GM19395 (cell line): ENCODE data around the gene GRB7.

ENCODE experiments used
- ATAC-seq: cut with Tn5 transposase; IDR thresholded peaks from one replicate; pipeline ENCODE4 v1.9.1; 2021; ENCODE audit warnings: mild to moderate bottlenecking, moderate library complexity; ENCODE audit not compliant: unreplicated experiment

The GRB7 gene

DNA sequence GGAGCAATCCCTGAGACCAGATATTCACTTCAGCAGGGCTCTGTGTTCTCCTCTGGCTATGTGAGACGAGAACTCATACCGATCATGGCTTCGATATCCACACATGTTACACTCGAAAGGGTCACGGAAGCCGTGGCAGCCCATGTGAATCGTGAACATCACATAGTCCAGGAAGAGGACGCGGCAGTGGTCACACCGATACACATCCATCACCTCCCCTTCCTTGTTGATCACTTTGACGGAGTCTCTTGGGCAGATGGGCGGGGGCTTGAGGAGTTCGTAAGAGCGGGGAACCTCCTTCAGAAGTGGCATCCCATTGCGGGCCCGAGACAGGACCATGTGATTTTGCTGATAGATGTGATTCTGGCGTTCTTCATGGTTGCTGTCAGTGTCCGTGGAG lies 28.0 kb downstream of the GRB7 start:
- ATAC-seq: no peak

DNA sequence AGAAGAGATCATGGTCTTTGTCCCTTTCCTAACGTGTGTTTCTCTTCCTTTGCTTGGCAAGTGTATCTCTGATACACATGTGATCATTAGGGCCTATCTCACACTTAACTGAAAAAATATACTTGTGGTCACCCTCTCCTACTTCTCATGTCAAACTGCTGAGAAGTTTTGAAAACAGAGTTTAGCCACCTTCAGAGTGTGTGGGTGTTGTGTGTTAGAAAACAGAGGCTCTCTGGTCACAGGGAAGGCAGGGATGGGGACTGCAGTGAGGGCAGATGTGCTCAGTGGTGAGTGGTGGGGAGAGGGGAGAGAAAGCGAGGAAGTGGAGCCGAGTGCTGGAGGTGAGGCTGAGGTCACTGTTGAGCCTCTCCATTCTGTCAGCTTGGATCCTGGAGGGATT lies 29.4 kb downstream of the GRB7 start:
- no peak for ATAC-seq

DNA sequence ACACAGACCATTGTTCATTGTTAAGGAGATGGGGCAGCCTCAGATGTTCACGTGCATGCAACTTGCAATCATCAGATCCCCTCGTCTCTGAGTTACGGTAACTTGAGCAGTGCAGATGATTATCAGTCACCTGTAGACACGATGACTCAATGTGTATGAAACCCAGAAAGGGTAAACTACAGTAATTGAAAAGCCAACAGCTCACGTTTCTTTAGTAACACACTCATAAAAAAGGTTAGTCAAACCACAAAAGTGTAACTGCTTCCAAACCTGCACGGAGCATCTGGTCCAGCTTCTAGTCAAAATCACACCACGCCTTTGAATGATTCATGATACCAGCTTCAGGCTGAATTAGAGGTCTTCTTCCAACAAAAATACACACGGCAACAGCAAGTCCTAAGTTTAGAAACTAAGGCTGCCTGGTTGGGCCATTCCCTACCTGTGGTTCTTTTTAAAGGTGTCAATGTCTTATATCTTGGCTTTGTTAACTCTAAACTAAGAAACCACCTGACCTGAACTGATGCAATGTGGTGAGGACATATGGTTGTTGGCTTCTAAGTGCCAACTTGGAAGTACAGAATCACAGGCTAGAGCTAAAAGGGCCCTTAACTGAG lies 32.3 kb downstream of the GRB7 start:
- peak; percentile 68 for ATAC-seq

DNA sequence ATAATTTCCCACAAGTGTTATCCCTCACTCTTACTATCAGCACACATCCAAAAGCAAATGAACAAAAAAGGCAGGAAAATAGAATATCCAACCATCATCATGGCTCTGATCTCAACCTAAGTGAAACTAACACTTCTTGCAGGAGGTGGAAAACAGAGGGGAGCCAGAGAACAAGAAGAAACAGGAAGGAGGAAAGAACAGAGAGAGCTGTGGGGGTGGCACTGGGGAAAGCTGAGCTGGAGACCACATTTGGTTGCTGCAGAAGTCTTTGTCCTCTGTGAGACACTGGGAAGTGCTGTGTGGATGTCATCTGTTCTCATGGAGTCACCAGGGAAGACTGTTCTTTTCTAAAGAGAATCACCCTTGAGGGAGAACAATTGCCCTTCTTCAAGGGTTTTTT lies 34.7 kb downstream of the GRB7 start:
- no peak for ATAC-seq

DNA sequence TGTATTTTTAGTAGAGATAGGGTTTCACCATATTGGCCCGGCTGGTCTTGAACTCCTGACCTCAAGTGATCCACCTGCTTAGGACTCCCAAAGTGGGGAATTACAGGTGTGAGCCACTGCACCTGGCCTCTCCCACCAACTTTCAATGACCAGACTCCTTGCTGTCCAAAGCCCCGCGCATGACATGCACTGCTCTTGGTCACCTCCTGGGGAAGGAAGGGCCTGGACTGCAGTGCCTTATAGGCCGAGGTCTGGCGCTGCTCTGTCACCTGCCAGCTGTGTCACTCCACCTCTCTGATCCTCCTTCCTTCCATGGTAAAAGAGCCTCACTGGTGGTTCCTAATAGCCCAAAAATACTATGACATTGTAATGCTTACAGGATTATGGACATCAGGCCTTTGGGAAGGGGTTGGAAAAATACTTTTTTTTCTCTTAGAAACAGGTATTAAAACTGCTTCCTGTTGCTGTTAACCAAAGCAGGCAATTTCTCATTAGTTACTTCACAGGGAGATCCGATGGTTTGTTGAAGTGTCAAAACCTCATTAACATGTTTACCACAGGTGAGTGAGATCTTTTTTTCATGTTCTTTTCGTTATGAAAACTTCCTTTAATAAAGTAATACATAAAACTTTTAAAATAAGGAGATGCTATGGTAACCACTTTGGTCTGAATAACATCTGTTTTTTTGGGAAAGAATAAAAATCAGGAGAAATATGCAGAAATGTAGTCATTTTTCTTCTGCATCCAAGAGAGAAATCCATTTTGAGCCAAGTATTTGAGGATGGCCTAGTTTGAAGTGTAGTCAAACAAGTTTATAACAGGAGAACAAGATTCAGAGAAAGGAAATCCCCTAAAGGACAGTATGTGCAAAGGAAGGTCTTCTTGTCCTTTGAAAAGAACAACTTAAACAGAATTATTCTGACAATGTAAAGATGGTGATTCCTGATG lies 35.5 kb downstream of the GRB7 start:
- ATAC-seq: no peak

DNA sequence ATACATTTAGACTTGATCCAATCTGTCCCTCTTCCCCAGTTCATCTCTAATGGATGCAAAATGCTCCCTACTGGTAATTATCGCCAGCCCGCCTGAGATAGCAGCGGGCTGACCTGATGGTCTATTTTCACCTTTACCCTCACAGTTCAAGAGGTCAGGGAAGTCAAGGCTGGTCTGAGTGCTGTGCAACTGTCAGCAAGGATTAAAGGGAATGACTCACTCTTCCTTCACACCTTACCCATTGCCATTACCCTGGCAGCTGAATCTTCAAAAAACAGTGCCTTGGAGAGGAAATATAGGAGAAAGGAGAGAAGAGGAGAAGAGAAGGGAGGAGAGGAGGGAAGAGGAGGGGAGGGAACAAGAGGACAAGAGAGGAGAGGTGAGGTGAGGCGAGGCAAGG lies 36.3 kb downstream of the GRB7 start:
- ATAC-seq: no peak

DNA sequence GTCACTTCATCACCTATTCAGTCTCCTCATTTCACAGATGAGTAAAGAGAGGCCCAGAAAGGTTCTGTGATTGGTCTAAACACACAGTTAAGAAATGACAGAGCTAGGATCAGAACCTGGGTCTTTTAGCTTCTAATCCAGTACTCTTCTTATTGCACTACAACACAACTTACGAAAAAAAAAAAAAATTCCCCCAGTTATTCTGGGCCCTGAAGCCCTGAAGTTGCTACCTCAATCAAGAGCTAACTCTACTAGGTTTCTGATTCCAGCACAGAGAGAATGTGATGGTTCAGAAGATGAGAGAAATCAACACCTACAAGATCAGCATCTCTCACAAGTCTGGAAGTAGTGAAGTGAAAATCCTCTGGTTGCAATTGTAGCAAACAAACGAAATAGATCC lies 37.3 kb downstream of the GRB7 start:
- ATAC-seq: no peak

DNA sequence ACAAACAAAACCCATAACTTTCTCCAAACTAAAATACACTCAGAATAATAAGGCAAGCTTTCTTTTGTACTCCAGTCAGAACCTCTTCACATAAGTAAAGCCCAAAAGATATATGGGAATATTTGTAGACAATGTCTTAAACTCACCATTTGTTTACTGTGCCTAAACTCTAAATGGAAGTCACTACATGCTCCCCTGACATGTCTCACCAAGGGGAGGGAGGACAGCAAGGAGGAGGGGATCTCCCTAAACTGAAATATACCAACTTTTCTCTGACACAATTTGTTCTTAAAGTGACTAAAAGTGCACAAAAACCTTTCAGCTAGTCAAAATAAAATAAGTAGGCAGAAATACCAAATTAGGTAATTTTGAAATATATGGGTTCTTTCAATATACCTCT lies 38.5 kb downstream of the GRB7 start:
- no peak for ATAC-seq

DNA sequence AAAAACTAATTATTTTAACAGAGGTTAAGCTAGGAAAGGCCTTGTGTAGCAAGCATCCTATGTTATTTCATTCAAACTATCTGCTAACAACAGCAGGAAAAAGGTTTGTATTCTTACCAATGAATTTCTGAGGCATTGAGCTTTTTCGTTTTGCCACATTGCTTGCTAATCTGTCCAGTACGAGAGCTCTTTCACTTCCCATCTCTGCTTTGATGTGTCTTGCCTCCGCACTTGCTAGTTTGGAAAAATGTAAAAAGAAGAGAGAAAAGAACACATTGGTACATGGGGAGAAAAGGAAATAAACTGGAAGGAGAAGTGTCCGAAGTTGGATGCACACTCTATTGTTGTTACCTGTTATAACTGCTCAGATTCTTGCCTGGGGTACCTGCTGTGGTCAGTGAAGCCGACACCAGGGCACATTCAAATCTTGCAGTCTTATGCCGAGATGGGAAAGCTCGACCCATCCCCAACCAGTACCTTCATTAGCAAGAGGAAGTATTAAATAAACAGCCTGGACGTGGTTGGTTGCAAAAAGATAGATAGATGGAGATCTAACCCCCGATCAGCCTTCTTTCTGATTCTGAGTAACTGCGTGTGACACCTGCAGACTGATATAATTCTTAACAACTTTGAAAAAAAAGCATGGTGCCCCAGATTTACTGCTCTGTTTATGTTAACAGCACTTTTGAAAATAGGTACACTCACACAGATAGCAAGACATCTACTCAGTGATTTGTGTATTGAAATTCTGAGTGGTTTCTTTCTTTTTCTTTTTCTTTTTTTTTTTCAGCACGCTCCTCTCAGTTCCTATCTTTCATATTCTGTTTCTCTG lies 40.0 kb downstream of the GRB7 start:
- ATAC-seq: peak; percentile 63

DNA sequence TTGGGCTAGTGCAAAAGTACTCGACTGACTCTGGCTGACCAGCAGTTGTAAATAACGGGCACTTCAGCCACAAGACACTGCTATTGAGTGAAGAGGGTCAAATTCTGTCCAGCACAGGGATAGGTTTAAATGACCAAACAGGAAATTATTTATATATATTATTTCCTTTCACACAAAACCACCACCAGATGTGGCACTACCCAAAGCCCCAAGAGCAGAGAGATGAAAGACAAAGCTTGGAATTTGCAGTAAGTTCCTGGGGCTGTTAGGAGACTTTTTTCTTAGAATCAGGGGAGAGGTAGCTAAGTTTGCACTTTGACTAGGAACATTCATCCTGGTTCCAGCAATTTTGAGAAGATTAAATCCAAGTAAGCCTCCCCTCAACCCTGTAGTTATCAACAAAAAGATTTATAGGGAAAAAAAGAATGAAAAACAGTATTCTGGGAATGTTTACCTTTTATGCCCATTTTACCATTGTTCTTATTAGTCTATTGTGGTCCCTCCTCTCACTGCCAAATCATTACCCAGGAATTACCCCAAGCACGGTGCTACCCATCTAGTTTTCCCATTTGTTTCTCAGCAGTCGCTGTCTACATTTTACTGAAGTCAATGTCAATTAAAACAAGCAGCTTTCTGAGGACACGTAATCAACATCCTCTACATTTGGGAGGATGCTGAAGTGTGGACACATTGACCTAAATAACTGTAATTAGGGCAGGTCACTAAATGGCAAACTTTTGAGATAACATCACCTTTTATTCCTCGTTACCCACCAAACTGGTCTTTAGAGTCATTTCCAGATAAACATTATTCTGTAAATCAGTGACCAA lies 43.5 kb downstream of the GRB7 start:
- no peak for ATAC-seq

DNA sequence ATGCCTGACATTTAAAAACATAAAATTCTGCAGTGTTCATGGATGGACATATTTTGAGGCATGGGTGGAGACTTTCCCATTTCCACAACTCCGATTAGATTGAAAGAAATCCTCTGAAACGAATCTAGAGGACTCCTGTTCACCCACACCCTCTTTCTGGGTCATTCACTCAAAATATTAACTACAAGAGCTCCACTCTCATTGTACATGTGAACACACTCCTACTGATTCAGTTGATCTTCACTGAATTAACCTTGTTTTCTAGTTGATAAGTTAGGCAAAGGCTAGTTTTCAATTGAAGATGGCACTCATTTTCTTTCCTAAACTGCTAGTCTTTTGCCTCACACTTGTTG lies 44.1 kb downstream of the GRB7 start:
- ATAC-seq: no peak

DNA sequence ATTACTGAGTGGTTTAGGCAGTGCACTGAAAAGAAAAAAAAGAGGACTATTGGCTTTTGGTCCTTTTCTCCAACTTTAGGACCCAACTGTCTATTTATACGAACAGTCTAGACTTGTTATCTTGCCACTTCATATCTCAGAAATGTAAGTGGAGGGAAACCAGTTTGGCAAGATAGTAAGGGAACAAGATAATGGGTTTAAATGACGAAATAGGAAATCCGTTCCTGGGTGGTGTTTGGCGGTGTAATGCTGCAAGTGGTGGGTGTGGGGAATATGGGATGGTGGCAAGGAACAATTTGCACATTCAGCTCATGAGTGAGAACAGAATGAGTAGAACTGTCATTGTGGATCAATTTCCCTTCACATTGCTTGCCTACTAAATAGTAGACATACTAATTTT lies 44.7 kb downstream of the GRB7 start:
- ATAC-seq: no peak

DNA sequence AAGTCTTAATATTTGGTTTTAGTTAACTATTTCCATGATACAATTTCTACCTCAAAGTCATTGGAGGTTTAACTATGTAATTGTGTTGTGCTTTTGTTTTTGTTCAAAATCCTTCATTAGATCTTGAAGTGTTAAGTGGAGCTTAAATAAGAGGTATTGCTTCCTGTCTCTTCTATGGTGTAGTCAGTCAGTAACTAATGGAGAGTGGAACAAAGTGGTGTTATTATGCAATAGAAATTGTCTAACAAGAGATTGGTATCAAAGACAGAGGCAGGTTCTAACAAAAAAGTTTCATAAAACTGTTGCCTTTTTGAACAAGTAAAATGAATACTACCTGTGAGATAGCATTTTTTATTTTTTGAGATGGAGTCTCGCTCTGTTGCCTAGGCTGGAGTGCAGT lies 45.2 kb downstream of the GRB7 start:
- no peak for ATAC-seq

DNA sequence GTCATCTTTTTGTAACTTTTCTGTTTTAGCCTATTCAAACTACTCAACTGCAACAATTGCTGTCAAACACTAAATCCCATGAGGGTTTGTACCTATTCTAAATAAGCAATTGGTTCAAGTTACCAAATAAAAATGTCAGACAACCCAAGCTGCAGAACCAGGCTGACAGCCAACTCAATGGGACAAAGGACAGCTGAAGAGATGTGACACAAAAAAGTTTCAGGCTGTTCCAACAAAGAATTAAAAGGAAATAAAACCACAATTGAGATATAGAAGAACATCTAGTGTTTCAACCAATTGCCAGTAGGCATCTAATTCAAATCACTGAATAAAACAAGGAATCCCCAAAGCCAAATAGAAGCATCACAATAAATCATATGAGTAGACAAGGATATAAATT lies 49.3 kb downstream of the GRB7 start:
- no peak for ATAC-seq

DNA sequence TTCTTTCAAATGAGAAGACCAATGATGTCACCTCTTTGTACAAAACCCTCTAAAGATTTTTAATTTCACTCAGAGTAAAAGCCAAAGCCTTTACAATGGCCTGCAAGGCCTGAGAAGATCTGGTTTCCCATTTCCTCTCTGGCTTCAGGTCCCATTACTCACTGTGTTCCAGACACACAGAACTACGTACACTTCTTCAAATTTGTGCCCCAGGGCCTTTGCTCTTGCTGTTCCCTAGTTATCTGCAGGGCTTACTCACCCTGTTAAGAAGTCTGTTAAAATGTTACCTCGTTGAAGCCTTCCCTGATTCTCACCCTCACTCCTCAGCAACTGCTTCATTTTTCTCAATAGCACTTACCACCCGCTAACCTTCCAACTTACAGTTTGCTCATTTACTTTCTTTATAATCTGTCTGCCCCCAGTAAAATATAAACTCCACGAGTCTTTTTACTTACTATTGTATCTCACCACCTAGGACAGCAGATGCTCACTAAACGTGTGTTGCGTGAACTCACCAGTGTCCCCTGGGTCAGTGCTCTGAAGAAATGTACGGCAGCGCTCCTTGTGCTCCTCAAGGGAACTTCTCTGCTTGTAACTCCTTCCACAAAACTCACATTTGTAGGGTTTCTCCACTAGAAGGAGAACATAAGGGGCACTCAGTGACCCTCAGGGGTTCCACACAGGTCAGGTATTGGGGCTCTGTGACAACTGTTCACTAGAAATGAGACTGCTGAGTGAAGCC lies 50.2 kb downstream of the GRB7 start:
- no peak for ATAC-seq

DNA sequence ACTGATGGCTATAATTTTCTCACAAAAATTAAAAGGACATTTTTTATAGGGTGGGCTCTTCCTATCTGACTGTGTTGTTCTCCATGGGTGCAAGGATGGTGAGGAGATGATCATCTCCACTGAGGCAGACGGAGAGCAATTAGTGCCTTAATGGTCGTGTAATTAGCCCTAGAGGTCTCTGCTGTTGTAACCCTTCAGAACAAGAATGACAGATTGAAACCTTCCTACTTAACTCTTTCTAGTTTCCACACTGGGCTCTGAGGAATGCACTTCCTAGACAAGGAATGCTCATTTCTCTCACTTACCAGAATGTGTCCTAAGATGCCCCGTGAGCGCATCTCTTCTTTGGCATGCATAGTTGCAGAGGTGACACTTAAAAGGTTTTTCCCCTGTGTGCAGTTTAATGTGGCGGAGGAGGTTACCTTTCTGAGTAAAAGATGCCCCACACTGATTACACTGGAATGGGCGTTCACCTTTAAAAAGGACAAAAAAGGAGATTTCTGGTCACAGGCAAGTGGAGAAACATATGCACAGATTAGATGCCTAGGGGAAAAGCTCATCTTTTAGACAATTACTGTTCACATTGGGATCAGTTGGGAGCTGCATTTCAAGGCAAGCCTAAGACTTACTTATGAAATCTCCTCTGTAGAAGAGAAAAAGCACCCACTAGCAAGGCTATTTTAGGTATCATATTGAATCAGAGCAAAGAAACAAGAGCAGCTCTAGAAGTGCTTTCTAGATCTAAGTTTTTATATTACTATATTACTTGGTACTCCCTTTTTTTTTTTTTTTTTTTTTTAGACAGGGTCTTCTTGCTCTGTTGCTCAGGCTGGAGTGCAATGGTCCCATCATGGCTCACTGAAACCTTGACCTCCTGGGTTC lies 53.6 kb downstream of the GRB7 start:
- ATAC-seq: no peak

DNA sequence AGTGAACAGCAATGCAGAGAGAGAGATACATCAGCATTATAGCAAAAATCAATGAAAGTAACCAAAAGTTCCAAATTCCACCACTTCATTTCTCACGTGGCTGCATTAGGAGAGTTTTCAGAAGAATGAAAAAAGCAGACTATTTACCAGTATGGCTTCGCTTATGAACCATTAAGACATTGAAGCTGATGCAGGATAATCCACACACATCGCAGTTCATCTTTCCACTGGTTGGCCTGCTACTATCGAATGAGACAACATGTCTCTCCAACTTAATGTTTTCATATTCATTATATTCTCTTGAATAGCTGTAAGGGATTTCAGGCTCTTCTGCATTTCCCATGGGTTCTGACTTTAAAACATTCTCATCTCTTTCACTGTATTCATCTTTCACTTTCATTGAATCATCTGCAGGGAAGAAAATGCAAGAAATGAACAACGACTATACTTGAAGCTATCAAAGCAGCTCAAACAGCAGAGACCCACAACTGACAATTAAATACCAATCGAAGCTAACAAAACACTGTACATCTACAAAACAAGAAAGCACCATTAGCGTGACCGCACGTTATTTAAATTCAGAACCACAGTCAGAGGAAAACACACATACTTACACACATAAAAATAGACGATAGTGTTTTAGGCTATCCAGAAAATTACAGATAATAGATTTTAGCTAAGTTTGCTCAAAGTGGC lies 54.9 kb downstream of the GRB7 start:
- ATAC-seq: no peak

DNA sequence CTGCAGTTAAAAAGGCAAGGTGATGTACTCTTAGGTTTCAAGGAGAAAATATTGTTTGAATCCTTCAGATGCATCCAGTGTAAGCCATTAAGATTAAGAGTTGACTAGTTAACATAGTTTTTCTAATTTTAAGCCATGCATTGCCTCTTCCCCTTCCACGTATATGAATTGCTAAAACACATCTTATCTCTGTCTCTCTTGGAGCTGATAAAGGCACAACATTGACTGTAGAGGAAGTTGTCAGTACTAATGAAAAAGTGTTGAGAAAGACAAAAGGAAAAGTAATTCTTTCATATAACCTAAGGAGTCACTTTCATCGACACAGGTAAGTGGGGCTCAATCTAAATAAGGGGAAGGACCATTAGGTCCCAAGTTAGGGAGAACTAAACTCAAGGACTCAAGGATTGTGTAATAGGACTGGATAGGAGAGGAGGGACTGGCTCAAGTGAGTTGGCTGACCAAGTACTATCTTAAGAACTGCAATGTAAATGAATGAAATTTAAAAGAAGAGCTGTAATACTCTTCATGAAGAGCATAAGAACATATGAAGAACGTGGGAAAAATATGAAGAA lies 55.6 kb downstream of the GRB7 start:
- ATAC-seq: no peak
